ENCODE results near the gene MYBPHL.
A peak's percentile ranks its signal among the peaks of the same experiment; 100 is the strongest.

MYBPHL gene

GRCh38 chr1:109277434-109278204 is 29.2 kb downstream of the MYBPHL start:
- DNase-seq (ENCODE audit: low spot score) = peak; percentile 90
- TF ChIP-seq, protein P1, sequence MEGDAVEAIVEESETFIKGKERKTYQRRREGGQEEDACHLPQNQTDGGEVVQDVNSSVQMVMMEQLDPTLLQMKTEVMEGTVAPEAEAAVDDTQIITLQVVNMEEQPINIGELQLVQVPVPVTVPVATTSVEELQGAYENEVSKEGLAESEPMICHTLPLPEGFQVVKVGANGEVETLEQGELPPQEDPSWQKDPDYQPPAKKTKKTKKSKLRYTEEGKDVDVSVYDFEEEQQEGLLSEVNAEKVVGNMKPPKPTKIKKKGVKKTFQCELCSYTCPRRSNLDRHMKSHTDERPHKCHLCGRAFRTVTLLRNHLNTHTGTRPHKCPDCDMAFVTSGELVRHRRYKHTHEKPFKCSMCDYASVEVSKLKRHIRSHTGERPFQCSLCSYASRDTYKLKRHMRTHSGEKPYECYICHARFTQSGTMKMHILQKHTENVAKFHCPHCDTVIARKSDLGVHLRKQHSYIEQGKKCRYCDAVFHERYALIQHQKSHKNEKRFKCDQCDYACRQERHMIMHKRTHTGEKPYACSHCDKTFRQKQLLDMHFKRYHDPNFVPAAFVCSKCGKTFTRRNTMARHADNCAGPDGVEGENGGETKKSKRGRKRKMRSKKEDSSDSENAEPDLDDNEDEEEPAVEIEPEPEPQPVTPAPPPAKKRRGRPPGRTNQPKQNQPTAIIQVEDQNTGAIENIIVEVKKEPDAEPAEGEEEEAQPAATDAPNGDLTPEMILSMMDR (IDR thresholded peaks at IDR 0.05; ENCODE audit: extremely low read depth, missing control alignments) = peak; percentile 85

DNA sequence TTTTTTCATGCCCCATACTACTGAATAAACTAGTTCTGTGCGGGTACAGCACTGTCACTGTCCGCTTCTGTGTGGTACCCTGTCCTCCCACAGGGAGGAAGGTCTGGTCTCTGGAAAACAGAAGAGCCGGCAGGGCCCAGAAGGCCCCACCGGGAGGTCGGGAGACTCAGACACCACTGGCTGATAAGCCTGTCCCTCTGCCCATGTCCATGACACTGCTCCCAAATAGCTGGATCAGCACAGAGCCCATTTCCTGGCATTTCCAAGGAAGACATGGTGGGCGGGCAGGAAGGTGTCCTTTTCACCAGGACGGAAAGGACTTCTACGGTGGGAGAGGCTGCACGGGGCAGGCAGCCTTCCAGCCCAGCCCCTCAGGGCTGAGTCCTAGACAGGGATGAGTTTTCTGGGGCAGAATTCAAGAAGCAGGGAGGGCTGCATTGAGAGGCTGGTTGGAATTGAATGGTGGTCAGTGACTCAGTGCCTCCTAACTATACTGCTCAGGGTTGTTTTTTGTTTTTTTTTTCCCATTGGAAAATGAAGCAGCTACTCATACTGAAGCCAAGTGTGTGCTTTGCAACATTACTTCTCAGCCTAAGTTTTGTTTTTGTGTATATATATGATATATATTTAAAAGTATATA is 31.0 kb downstream of the MYBPHL start:
- DNase-seq (ENCODE audit: low spot score) = no peak
- TF ChIP-seq, protein P1 (IDR thresholded peaks at IDR 0.05; ENCODE audit: extremely low read depth, missing control alignments) = no peak

GRCh38 chr1:109274533-109275476 is 32.0 kb downstream of the MYBPHL start:
- DNase-seq (ENCODE audit: low spot score) = no peak
- TF ChIP-seq, protein P1 (IDR thresholded peaks at IDR 0.05; ENCODE audit: extremely low read depth, missing control alignments) = no peak

DNA sequence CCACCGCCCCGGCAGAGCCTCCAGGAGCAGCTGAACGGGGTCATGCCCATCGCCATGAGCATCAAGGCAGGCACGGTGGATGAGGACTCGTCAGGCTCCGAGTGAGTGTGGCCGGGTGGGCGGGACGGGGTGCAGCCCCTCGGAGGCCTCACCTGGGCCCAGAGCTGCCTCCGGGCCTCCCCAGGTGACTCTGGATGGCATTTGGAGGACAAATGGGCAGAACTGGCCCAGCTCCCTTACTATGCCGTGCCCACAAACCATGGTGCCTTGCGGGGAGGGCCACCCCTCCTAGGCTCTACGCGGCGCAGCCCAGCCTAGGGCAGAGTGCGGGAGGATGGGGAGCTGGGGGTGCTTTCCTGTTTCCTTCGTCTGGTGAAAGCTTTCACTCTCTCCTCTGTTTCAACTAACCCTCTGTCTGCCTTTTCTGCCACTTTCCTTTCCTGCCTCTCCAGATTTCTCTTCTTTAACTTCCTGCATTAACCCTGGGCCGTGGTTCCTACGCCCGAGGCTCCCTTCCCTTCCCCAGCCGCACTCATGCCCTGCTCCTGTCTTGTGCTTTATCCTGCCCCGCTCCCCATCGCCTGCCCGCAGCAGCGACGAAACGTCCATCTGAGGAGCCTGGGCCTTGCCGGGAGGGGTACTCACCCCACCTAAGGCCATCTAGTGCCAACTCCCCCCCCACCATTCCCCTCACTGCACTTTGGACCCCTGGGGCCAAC is 33.1 kb downstream of the MYBPHL start:
- DNase-seq (ENCODE audit: low spot score) = no peak
- TF ChIP-seq, protein P1 (IDR thresholded peaks at IDR 0.05; ENCODE audit: extremely low read depth, missing control alignments) = no peak

GRCh38 chr1:109272831-109273547 is 33.8 kb downstream of the MYBPHL start:
- no peak for DNase-seq (ENCODE audit: low spot score)
- TF ChIP-seq, protein P1 (IDR thresholded peaks at IDR 0.05; ENCODE audit: extremely low read depth, missing control alignments) = no peak

GRCh38 chr1:109272021-109272799 is 34.6 kb downstream of the MYBPHL start:
- DNase-seq (ENCODE audit: low spot score) = no peak
- TF ChIP-seq, protein P1 (IDR thresholded peaks at IDR 0.05; ENCODE audit: extremely low read depth, missing control alignments) = no peak
